GM12872 (cell line): Measurements from ENCODE around the gene WFIKKN1.

Experiments
- TF ChIP-seq, protein P1 (sequence below): IDR thresholded peaks from 3 replicates; pipeline ENCODE4 v1.5.1; 2011; ENCODE audit warnings: low read depth, mild to moderate bottlenecking, low read length, moderate library complexity; ENCODE audit not compliant: insufficient read depth

The WFIKKN1 gene

DNA sequence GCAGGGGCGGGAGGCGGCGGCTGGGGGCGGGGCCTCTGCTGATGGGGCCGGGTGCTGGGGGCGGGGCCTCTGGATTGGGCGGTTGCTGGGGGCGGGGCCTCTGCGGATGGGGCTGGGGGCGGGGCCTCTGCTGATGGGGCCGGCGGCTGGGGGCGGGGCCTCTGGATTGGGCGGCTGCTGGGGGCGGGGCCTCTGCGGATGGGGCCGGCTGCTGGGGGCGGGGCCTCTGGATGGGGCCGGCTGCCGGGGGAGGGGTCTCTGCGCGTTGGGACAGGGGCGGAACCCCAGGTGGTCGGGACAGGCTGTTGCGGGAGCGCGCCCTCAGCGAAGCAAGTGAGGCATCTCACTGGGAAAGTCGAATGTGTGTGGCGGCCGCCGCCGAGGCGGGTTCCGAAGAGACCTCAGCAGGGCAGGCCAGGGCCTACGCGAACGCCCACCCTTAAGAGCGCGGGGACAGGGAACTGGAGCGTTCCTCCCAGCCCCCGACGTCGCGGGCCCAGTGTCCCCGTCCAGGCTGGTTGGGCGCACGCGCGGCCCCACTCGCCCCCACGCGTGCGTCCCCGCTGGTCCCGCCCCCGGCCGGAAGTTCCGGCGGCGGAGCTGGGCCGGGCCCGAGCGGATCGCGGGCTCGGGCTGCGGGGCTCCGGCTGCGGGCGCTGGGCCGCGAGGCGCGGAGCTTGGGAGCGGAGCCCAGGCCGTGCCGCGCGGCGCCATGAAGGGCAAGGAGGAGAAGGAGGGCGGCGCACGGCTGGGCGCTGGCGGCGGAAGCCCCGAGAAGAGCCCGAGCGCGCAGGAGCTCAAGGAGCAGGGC is 49.2 kb downstream of the WFIKKN1 start, which contains the start of gene STUB1:
TSS of gene STUB1 (plus strand) at position 597 of the 811 bp plus-strand sequence. CDS start at position 713, 116 bp downstream.
- TF ChIP-seq, protein P1, sequence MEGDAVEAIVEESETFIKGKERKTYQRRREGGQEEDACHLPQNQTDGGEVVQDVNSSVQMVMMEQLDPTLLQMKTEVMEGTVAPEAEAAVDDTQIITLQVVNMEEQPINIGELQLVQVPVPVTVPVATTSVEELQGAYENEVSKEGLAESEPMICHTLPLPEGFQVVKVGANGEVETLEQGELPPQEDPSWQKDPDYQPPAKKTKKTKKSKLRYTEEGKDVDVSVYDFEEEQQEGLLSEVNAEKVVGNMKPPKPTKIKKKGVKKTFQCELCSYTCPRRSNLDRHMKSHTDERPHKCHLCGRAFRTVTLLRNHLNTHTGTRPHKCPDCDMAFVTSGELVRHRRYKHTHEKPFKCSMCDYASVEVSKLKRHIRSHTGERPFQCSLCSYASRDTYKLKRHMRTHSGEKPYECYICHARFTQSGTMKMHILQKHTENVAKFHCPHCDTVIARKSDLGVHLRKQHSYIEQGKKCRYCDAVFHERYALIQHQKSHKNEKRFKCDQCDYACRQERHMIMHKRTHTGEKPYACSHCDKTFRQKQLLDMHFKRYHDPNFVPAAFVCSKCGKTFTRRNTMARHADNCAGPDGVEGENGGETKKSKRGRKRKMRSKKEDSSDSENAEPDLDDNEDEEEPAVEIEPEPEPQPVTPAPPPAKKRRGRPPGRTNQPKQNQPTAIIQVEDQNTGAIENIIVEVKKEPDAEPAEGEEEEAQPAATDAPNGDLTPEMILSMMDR = no peak

DNA sequence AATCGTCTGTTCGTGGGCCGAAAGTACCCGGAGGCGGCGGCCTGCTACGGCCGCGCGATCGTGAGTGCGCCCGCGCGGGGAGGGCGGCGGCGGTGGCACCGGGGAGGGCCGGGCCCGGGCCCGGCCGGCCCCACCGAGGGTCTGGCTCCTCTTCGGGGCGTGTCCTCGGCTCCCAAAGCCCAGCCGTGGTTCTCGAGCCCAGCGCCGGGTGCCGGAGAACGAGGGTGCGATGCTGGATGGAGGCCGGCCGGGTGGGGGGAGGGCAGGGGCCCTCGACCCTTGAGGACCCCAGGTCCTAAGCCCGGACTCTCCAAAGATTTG is 49.8 kb downstream of the WFIKKN1 start:
- TF ChIP-seq, protein P1 = no peak

DNA sequence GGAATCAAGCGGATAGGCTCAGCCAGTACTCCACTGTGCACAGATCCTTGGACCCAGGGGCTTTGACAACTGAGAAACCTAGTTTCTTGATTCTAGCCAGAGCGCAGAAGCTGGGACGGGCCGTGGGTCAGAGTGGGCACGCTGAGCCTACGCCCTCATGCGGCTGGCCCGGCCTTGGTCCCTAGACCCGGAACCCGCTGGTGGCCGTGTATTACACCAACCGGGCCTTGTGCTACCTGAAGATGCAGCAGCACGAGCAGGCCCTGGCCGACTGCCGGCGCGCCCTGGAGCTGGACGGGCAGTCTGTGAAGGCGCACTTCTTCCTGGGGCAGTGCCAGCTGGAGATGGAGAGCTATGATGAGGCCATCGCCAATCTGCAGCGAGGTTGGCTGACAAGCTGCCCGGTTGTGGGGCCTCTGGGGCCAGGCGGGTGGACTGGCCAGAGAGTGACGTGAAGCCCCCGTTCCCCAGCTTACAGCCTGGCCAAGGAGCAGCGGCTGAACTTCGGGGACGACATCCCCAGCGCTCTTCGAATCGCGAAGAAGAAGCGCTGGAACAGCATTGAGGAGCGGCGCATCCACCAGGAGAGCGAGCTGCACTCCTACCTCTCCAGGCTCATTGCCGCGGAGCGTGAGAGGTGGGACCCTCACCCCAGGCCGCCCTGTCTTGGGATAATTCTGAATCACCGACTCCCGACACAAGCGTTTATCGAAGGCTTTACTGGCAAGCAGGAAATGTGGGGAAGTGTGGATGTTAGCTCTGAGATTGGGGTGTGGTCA is 50.4 kb downstream of the WFIKKN1 start:
- TF ChIP-seq, protein P1 = no peak; the same call in 2 of the 3 replicates

DNA sequence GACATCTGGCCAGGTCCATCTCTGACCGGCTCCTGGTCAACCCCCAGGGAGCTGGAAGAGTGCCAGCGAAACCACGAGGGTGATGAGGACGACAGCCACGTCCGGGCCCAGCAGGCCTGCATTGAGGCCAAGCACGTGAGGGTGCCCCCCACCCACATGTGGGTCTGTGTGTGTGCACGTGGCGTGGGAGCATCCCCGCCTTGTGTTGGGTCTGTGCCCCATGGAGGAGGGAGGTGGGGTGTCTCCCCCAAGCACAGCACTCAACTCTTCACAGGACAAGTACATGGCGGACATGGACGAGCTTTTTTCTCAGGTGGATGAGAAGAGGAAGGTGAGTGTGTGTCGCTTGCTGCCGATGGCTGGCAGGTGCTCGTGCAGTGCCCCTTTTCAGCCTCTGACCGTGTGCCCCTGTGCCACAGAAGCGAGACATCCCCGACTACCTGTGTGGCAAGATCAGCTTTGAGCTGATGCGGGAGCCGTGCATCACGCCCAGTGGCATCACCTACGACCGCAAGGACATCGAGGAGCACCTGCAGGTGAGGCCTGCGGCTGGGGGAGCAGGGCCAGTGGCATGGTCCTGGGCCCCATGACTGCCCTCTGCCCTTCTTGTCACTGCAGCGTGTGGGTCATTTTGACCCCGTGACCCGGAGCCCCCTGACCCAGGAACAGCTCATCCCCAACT is 51.1 kb downstream of the WFIKKN1 start:
- TF ChIP-seq, protein P1 = no peak

DNA sequence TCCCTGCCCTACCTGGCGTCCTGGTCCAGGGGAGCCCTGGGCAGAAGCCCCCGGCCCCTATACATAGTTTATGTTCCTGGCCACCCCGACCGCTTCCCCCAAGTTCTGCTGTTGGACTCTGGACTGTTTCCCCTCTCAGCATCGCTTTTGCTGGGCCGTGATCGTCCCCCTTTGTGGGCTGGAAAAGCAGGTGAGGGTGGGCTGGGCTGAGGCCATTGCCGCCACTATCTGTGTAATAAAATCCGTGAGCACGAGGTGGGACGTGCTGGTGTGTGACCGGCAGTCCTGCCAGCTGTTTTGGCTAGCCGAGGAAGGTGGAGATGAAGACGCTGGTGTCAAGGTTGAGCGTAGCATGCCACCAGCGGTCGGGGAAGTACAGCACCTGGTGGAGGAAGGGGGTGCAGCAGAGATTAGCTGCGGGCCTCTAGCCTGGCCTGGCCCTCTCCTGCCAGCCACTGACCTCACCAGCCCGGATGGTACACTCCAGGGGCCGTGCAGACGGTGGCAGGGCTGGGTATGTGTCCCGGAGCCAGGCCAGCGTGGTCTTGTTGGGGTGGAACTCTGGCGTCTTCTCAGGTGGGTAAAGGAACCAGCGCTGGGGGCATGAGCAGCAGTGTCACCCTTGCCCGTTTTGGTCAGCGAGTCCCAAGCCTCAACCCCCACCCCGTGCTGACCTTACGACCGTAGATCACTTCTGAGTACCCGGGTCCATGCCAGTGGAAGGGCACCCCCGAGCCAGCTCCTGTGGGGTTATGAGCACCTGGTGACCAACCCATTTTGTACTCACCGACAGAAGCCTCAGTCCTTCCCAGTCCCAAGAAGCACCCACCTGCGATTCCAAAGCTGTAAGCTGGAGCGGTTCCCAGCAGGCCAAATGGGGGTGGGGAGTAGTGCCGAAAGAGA is 52.0 kb downstream of the WFIKKN1 start:
- TF ChIP-seq, protein P1 = no peak

DNA sequence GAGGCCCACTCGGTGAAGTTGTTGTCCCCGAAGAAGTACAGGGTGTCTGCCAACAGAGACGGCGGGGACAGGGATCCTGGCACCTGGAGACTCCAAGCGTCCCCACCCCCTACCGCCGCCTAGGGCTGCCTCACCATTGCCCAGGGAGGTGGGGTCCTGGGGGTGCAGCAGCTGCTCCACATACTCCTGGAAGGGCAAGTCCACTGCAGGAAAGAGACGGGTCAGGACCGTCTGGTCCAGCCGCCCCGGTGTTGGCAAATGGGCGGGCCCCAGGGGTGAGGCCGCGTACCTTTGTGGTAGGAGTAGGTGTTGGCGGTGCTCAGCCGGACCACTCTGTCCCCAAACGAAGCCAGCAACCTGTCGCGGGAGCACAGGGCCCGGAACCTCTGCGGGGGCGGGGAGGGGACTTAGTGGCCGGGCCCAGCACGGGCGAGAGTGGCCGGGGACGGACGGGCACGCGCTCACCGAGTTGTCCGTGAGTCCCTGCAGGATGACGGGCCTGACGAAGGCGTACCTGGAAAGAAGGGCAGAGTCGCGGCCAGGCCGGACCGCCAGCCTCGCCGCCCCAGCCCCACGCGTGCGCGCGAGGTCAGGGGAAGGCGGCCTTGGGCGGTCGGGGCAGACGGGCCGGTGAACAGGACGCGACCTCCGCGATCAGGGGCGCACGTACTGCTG is 52.7 kb downstream of the WFIKKN1 start:
- TF ChIP-seq, protein P1 = no peak
